Measurements from ENCODE around the gene PARP15.
"Not testable (repeated sequence)": the region's sequence is repeated elsewhere in the genome, so short reads cannot be mapped to it uniquely, and the experiment has no call there.

PARP15 gene

DNA sequence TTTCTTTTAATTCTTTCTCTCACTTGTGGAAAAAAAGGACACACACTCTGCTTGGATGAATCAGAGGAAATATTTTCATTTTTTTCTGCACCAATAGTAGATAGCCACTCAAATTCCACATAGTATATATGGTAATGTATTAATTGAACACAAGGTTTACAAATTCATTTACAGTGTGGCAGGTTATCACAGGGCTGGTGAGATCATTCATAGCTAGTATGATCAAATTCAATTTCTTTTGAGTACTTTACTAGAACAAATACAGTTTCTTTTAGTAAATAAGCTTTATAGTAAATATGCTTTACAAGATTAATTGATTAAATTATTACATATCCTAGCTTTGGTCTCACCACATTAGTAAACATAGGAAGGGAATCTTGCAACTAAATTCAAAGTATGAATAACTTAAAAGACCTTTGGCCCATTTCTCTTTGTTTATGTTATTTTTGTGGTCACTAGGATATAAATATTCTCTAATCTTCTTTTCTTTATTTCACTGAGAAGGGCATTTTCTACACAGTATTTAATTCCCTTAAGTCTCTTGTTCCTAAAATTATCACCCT lies 63.1 kb downstream of the PARP15 start:
- Histone ChIP-seq H3K27ac (ENCODE audit: low read length) (no peak overlapping the region), H3K9ac (ENCODE audit: low read depth, low read length) (no peak overlapping the region), H3K4me2 (ENCODE audit: insufficient read depth, low read length) (no peak overlapping the region), H3K36me3 (ENCODE audit: insufficient read depth, low read length) (peaks cover 16% of the 10 kb centered on the region), H3K4me1 (ENCODE audit: insufficient read depth, low read length) (peaks cover 31% of the 10 kb centered on the region), H3K27me3 (ENCODE audit: insufficient read depth, low read length, poor library complexity) (no peaks in the 10 kb centered on the region), H2AFZ (ENCODE audit: low read depth, low read length) (no peak overlapping the region), H4K20me1 (ENCODE audit: insufficient read depth, low read length) (no peaks in the 10 kb centered on the region), H3K4me3 (ENCODE audit: low read depth in 1 of 2, low read length in 2 of 2) (no peak overlapping the region), H3K79me2 (ENCODE audit: insufficient read depth, low read length) (no peaks in the 10 kb centered on the region), H3K9me3 (ENCODE audit: insufficient read depth, low read length, severe bottlenecking) (no peaks in the 10 kb centered on the region)
- ATAC-seq (ENCODE audit: insufficient read depth, low read depth) (no peak), DNase-seq (no peak)
- TF ChIP-seq, protein P1, sequence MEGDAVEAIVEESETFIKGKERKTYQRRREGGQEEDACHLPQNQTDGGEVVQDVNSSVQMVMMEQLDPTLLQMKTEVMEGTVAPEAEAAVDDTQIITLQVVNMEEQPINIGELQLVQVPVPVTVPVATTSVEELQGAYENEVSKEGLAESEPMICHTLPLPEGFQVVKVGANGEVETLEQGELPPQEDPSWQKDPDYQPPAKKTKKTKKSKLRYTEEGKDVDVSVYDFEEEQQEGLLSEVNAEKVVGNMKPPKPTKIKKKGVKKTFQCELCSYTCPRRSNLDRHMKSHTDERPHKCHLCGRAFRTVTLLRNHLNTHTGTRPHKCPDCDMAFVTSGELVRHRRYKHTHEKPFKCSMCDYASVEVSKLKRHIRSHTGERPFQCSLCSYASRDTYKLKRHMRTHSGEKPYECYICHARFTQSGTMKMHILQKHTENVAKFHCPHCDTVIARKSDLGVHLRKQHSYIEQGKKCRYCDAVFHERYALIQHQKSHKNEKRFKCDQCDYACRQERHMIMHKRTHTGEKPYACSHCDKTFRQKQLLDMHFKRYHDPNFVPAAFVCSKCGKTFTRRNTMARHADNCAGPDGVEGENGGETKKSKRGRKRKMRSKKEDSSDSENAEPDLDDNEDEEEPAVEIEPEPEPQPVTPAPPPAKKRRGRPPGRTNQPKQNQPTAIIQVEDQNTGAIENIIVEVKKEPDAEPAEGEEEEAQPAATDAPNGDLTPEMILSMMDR (IDR thresholded peaks at IDR 0.05; ENCODE audit: borderline replicate concordance, extremely low read depth, low read length, poor library complexity, severe bottlenecking), result no peak
- TF ChIP-seq EZH2 (IDR thresholded peaks at IDR 0.05; ENCODE audit: borderline replicate concordance, low read depth, low read length, severe bottlenecking), result no peak

DNA sequence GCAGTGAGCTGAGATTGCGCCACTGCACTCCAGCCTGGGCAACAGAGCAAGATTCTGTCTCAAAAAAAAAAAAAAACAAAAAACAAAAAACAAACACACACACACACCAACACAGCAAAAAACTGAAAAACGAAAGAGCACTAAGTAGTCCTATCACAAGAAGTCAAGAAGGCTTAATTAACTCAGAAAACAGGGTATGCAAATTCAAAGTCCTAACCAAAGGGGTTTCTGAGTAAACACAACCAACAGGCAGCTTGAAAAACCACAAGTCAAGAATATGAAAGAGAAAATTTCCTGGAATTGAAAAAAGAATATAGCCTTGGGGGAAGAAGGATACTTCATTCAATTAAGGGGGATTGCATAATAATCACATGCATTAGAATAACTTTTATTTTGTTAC lies 65.5 kb downstream of the PARP15 start:
- Histone ChIP-seq H3K9ac (ENCODE audit: low read depth, low read length) (peak overlapping the region; percentile 12; the same call in 1 of the 2 replicates), H4K20me1 (ENCODE audit: insufficient read depth, low read length) (no peaks in the 10 kb centered on the region), H2AFZ (ENCODE audit: low read depth, low read length) (no peak overlapping the region), H3K27ac (ENCODE audit: low read length) (peak overlapping the region; percentile 75), H3K4me1 (ENCODE audit: insufficient read depth, low read length) (peaks cover 48% of the 10 kb centered on the region), H3K27me3 (ENCODE audit: insufficient read depth, low read length, poor library complexity) (no peaks in the 10 kb centered on the region), H3K4me3 (ENCODE audit: low read depth in 1 of 2, low read length in 2 of 2) (no peak overlapping the region), H3K36me3 (ENCODE audit: insufficient read depth, low read length) (no peaks in the 10 kb centered on the region), H3K9me3 (ENCODE audit: insufficient read depth, low read length, severe bottlenecking) (no peaks in the 10 kb centered on the region), H3K79me2 (ENCODE audit: insufficient read depth, low read length) (no peaks in the 10 kb centered on the region), H3K4me2 (ENCODE audit: insufficient read depth, low read length) (peak overlapping the region; percentile 45)
- DNase-seq (no peak), ATAC-seq (ENCODE audit: insufficient read depth, low read depth) (peak; percentile 81)
- TF ChIP-seq, protein P1 (IDR thresholded peaks at IDR 0.05; ENCODE audit: borderline replicate concordance, extremely low read depth, low read length, poor library complexity, severe bottlenecking), result no peak
- TF ChIP-seq EZH2 (IDR thresholded peaks at IDR 0.05; ENCODE audit: borderline replicate concordance, low read depth, low read length, severe bottlenecking), result no peak

DNA sequence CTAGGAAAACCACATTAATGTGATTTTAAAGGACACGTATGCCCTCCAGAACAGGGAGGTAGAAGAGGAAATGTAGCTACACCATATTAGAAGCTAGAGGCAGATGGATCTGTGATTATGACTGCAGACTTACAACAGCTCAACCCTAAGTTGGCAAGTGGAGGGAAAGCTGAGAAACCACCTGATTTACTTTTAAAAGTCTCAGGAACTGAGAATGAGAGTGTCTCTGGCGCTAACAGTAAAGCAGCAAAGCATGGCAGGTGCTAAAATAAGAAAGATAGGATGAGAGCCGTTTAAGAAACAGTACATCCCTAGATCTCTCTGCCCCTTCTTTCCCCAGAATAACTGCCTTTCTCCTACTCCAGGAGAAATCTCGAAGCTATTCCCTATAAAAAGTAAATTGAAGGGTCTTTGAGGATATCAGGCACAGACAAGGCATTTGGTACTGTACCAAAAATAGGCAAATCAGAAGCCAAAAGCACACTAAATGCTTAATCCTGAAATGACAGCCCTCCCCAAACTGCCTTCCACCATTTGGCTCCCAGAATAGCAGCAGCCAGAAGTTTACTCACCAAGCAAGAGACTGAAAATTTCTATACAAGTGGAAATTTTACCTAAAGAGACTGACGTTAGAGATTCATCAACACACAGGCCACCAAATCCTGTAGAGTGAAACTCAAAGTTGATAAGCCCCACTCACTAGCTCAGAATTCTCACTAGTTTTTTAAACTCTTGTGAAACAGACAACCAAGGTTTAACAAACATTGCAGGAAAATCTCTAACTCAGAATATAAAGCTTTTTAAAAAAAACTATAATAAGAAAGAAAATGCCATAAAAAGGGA lies 68.9 kb downstream of the PARP15 start:
- Histone ChIP-seq H3K27ac (ENCODE audit: low read length) (peak overlapping the region; percentile 84), H3K36me3 (ENCODE audit: insufficient read depth, low read length) (no peaks in the 10 kb centered on the region), H3K79me2 (ENCODE audit: insufficient read depth, low read length) (no peaks in the 10 kb centered on the region), H2AFZ (ENCODE audit: low read depth, low read length) (peak overlapping the region; percentile 82), H3K9me3 (ENCODE audit: insufficient read depth, low read length, severe bottlenecking) (no peaks in the 10 kb centered on the region), H3K4me1 (ENCODE audit: insufficient read depth, low read length) (peaks cover 48% of the 10 kb centered on the region), H4K20me1 (ENCODE audit: insufficient read depth, low read length) (no peaks in the 10 kb centered on the region), H3K4me3 (ENCODE audit: low read depth in 1 of 2, low read length in 2 of 2) (peak overlapping the region; percentile 12 to 54; a peak in 3 of 4 replicates), H3K9ac (ENCODE audit: low read depth, low read length) (peak overlapping the region; percentile 59), H3K4me2 (ENCODE audit: insufficient read depth, low read length) (peak overlapping the region; percentile 61), H3K27me3 (ENCODE audit: insufficient read depth, low read length, poor library complexity) (no peaks in the 10 kb centered on the region)
- ATAC-seq (ENCODE audit: insufficient read depth, low read depth), result peak; percentile 65
- TF ChIP-seq, protein P1 (IDR thresholded peaks at IDR 0.05; ENCODE audit: borderline replicate concordance, extremely low read depth, low read length, poor library complexity, severe bottlenecking), result no peak
- DNase-seq, result peak; percentile 39

DNA sequence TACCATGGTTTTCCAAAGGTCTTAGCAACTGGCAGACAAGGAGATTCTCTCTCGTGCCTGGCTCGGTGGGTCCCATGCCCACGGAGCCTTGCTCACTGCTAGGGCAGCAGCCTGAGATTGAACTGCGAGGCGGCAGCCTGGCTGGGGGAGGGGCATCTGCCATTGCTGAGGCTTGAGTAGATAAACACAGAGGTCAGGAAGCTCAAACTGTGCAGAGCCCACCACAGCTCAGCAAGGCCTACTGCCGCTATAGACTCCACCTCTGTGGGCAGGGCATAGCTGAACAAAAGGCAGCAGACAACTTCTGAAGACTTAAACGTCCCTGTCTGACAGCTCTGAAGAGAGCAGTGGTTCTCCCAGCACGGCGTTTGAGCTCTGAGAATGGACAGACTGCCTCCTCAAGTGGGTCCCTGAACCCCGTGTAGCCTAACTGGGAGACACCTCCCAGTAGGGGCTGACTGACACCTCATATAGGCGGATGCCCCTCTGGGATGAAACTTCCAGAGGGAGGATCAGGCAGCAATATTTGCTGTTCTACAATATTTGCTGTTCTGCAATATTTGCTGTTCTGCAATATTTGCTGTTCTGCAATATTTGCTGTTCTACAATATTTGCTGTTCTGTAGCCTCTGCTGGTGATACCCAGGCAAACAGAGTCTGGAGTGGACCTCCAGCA lies 73.9 kb downstream of the PARP15 start:
- H3K27me3 ChIP-seq (ENCODE audit: insufficient read depth, low read length, poor library complexity); H4K20me1 ChIP-seq (ENCODE audit: insufficient read depth, low read length); H3K79me2 ChIP-seq (ENCODE audit: insufficient read depth, low read length); H3K4me3 ChIP-seq (ENCODE audit: low read depth in 1 of 2, low read length in 2 of 2); H3K36me3 ChIP-seq (ENCODE audit: insufficient read depth, low read length); H3K4me1 ChIP-seq (ENCODE audit: insufficient read depth, low read length); H3K27ac ChIP-seq (ENCODE audit: low read length); ATAC-seq (ENCODE audit: insufficient read depth, low read depth); H2AFZ ChIP-seq (ENCODE audit: low read depth, low read length); H3K4me2 ChIP-seq (ENCODE audit: insufficient read depth, low read length); H3K9me3 ChIP-seq (ENCODE audit: insufficient read depth, low read length, severe bottlenecking); H3K9ac ChIP-seq (ENCODE audit: low read depth, low read length): not testable (repeated sequence)
- DNase-seq, result peak; percentile 38

DNA sequence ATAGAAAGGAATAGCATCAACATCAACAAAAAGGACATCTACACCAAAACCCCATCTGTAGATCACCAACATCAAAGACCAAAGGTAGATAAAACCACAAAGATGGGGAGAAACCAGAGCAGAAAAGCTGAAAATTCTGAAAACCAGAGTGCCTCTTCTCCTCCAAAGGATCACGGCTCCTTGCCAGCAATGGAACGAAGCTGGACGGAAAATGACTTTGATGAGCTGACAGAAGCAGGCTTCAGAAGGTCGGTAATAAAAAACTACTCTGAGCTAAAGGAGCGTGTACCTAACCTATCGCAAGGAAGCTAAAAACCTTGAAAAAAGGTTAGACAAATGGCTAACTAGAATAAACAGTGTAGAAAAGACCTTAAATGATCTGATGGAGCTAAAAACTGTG lies 74.5 kb downstream of the PARP15 start:
- not testable (repeated sequence) for ATAC-seq (ENCODE audit: insufficient read depth, low read depth); H2AFZ ChIP-seq (ENCODE audit: low read depth, low read length); H3K4me1 ChIP-seq (ENCODE audit: insufficient read depth, low read length); H3K4me2 ChIP-seq (ENCODE audit: insufficient read depth, low read length); H3K4me3 ChIP-seq (ENCODE audit: low read depth in 1 of 2, low read length in 2 of 2); DNase-seq; H3K27ac ChIP-seq (ENCODE audit: low read length); H3K9me3 ChIP-seq (ENCODE audit: insufficient read depth, low read length, severe bottlenecking); H3K9ac ChIP-seq (ENCODE audit: low read depth, low read length); H3K36me3 ChIP-seq (ENCODE audit: insufficient read depth, low read length); H3K79me2 ChIP-seq (ENCODE audit: insufficient read depth, low read length); H3K27me3 ChIP-seq (ENCODE audit: insufficient read depth, low read length, poor library complexity); H4K20me1 ChIP-seq (ENCODE audit: insufficient read depth, low read length)

Data from DND-41 (cell line).